Neural cell (in vitro differentiated cells): ENCODE data around the gene S1PR5. TPM values are rescaled to one million over a fixed set of nuclear protein-coding genes. Genes with fewer than 3 reads are reported as not detected.

Experiments
- H2AFZ ChIP-seq: fragments of 200-600, 300-800 bp; sonication (generic), shearing (Covaris generic); 2 replicates; pipeline ENCODE4 v1.6.0; 2014; ENCODE audit warnings: low read depth, mild to moderate bottlenecking, antibody characterized with exemption, low read length, moderate library complexity
- H3F3A ChIP-seq: fragments of 200-600 bp; shearing (Covaris generic); 2 replicates; pipeline ENCODE4 v1.6.1; 2016; ENCODE audit warnings: mild to moderate bottlenecking, moderate library complexity, mixed read lengths, antibody characterized with exemption, low read length; ENCODE audit not compliant: insufficient read depth, poor library complexity, severe bottlenecking
- H3K27ac ChIP-seq: fragments of 200-600, 300-800 bp; sonication (generic), shearing (Covaris generic); 2 replicates; pipeline ENCODE4 v1.5.1; 2014; ENCODE audit warnings: mild to moderate bottlenecking, low read length, moderate library complexity
- H3K27me3 ChIP-seq: fragments of 300-800, 200-600 bp; sonication (generic), shearing (Covaris generic); 2 replicates; pipeline ENCODE4 v1.6.0; 2014; ENCODE audit warnings: mild to moderate bottlenecking, low read depth, low read length, moderate library complexity; ENCODE audit not compliant: insufficient read depth
- H3K36me3 ChIP-seq: fragments of 300-800, 200-600 bp; sonication (generic), shearing (Covaris generic); 2 replicates; pipeline ENCODE4 v1.5.1; 2014; ENCODE audit warnings: mild to moderate bottlenecking, antibody characterized with exemption, low read length, moderate library complexity; ENCODE audit not compliant: insufficient read depth
- H3K4me2 ChIP-seq: fragments of 300-800, 200-600 bp; sonication (generic), shearing (Covaris generic); 2 replicates; pipeline ENCODE4 v1.6.0; 2014; ENCODE audit warnings: mild to moderate bottlenecking, low read length
- H3K4me3 ChIP-seq: fragments of 300-800, 200-600 bp; sonication (generic), shearing (Covaris generic); 2 replicates; pipeline ENCODE4 v1.5.1; 2014; ENCODE audit warnings: mild to moderate bottlenecking, low read length, moderate library complexity
- H3K79me2 ChIP-seq: fragments of 200-600 bp; shearing (Covaris generic); replicated peaks from 2 replicates; pipeline ENCODE4 v1.6.0; 2014; ENCODE audit warnings: mild to moderate bottlenecking, low read length, moderate library complexity; ENCODE audit not compliant: insufficient read depth
- H3K9ac ChIP-seq: fragments of 300-800, 200-600 bp; sonication (generic), shearing (Covaris generic); 2 replicates; pipeline ENCODE4 v1.6.1; 2016; ENCODE audit warnings: mild to moderate bottlenecking, low read length, mixed read lengths
- H3K9me2 ChIP-seq: fragments of 200-600 bp; shearing (Covaris generic); 2 replicates; pipeline ENCODE4 v1.6.1; 2016; ENCODE audit warnings: mild to moderate bottlenecking, low read length, mixed read lengths; ENCODE audit not compliant: insufficient read depth
- H3K9me3 ChIP-seq: fragments of 200-600, 300-800 bp; sonication (generic), shearing (Covaris generic); 2 replicates; pipeline ENCODE4 v1.6.1; 2016; ENCODE audit warnings: mild to moderate bottlenecking, mixed run types, low read length, moderate library complexity, mixed read lengths
- H4K20me1 ChIP-seq: fragments of 200-600 bp; shearing (Covaris generic); 2 replicates; pipeline ENCODE4 v1.6.1; 2016; ENCODE audit warnings: mild to moderate bottlenecking, mixed run types; ENCODE audit not compliant: insufficient read depth
- EP300 ChIP-seq: fragments of 450-650 bp; conservative IDR thresholded peaks from 2 replicates; pipeline ENCODE4 v1.6.1; 2014; ENCODE audit warnings: antibody characterized with exemption, mild to moderate bottlenecking, moderate library complexity; ENCODE audit not compliant: poor library complexity, severe bottlenecking
- EZH2 ChIP-seq: fragments of 200-600, 300-800 bp; shearing (Covaris generic), sonication (generic); IDR thresholded peaks from 2 replicates; pipeline ENCODE4 v1.6.1; 2014; ENCODE audit warnings: antibody characterized with exemption, low read length, borderline replicate concordance, mild to moderate bottlenecking; ENCODE audit not compliant: insufficient read depth, poor library complexity, severe bottlenecking
- MXI1 ChIP-seq: fragments of 450-650 bp; conservative IDR thresholded peaks from 2 replicates; pipeline ENCODE4 v1.6.1; 2014; ENCODE audit warnings: antibody characterized with exemption, mild to moderate bottlenecking; ENCODE audit not compliant: poor library complexity, severe bottlenecking
- POLR2AphosphoS5 ChIP-seq: IDR thresholded peaks from 2 replicates; pipeline ENCODE4 v1.6.1; 2012
- RAD21 ChIP-seq: fragments of 450-650 bp; conservative IDR thresholded peaks from 2 replicates; pipeline ENCODE4 v1.6.1; 2014; ENCODE audit warnings: antibody characterized with exemption, mild to moderate bottlenecking, moderate library complexity
- SMC3 ChIP-seq: fragments of 450-650 bp; conservative IDR thresholded peaks from 2 replicates; pipeline ENCODE4 v1.6.1; 2014; ENCODE audit warnings: antibody characterized with exemption, mild to moderate bottlenecking, moderate library complexity; ENCODE audit not compliant: poor library complexity
- TAF1 ChIP-seq: IDR thresholded peaks from 2 replicates; pipeline ENCODE4 v1.6.1; 2012; ENCODE audit warnings: low read depth
- polyA plus RNA-seq: library from polyadenylated mRNA; depleted of rRNA; stranded (reverse); fragments of >200 nt; gene quantifications from 2 replicates; pipeline ENCODE4 v1.2.3, GENCODE V29; 2014
- TF ChIP-seq, protein P1 (sequence below): fragments of 450-650 bp; IDR thresholded peaks from 2 replicates; pipeline ENCODE4 v1.5.1; 2014; ENCODE audit warnings: antibody characterized with exemption, mild to moderate bottlenecking, moderate library complexity; ENCODE audit not compliant: poor library complexity, severe bottlenecking
- TF ChIP-seq, protein P2 (sequence below): IDR thresholded peaks from 2 replicates; pipeline ENCODE4 v1.6.1; 2012; ENCODE audit warnings: borderline replicate concordance

The S1PR5 gene
- polyA plus RNA-seq, 1 donor from 2014 or later, result not detected

DNA sequence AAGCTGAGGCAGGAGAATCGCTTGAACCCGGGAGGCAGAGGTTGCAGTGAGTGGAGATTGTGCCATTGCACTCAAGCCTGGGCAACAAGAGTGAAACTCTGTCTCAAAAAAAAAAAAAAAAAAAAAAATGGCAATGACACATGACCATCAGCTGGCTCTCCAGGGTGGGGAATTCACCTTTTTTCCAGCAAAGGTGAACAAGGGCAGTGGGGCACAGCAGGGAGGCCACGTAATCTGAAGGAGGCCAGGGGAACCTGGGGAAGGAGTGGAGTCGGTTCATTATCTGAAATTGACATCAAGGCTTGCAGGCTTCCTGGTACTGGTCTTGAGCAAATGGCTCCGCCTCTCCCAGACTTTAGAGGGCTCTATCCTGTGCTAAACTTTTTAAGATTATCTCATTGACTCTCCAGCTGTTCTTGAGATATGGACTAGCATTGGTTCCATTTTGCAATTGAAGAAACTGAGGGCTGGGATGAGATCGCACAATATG, 42.2 kb downstream of the S1PR5 start:
- Histone ChIP-seq H3K9me3 (no peaks in the 10 kb centered on the region), H3K79me2 (no peaks in the 10 kb centered on the region), H3K27ac (no peak overlapping the region), H3F3A (no peaks in the 10 kb centered on the region), H4K20me1 (no peaks in the 10 kb centered on the region), H3K9ac (no peak overlapping the region), H3K4me3 (no peak overlapping the region), H2AFZ (no peak overlapping the region), H3K9me2 (no peaks in the 10 kb centered on the region), H3K4me2 (no peak overlapping the region), H3K27me3 (peaks cover 7% of the 10 kb centered on the region), H3K36me3 (no peaks in the 10 kb centered on the region)
- TF ChIP-seq POLR2AphosphoS5 (no peak), TAF1 (no peak)

DNA sequence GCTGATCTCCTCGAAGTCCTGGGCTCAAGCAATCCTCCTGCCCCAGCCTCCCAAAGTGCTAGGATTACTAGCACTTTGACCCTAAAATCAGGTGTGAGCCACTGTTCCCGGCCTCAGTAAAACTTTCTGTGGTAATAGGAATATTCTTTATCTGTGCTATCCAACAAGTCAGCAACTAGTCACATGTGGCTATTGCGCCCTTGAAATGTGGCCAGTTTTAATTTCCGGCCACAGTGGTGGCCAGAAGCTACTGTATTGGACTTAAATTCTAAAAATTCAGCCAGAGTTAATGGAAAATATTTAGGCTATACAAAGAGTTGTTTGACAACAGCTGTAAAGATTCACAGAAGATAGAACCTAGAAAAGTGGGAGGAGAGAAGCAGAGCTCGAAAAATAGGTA, 44.1 kb downstream of the S1PR5 start:
- H3K9me3 ChIP-seq, result no peaks in the 10 kb centered on the region
- no peak overlapping the region for H2AFZ ChIP-seq
- H3K36me3 ChIP-seq, result no peaks in the 10 kb centered on the region
- H3K4me2 ChIP-seq, result no peak overlapping the region
- no peak overlapping the region for H3K27ac ChIP-seq
- H3K9ac ChIP-seq, result no peak overlapping the region
- H3K27me3 ChIP-seq, result no peaks in the 10 kb centered on the region
- no peaks in the 10 kb centered on the region for H3K79me2 ChIP-seq
- no peak overlapping the region for H3K4me3 ChIP-seq
- no peaks in the 10 kb centered on the region for H3F3A ChIP-seq
- H3K9me2 ChIP-seq, result no peaks in the 10 kb centered on the region
- TF ChIP-seq EP300 (no peak), MXI1 (no peak), TAF1 (no peak), RAD21 (no peak)
- no peaks in the 10 kb centered on the region for H4K20me1 ChIP-seq

DNA sequence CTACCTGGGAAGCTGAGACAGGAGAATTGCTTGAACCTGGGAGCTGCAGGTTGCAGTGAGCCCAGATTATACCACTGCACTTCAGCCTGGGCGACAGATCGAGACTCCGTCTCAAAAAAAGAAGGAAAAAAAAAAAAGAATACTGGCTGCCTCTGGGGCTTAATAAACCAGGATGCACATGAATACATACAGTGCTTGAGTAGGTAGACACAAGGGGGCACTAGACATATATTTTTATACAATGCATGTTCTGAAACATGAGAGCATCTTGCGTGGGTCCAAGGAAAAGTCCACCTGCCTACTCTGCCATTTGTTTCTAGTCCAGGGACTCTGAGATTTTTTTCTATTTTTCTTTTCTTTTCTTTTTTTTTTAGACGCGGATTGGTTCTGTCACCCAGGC, 45.3 kb downstream of the S1PR5 start:
- Histone ChIP-seq H3K27me3 (no peaks in the 10 kb centered on the region), H3K9me3 (no peaks in the 10 kb centered on the region), H4K20me1 (no peaks in the 10 kb centered on the region), H3F3A (no peaks in the 10 kb centered on the region), H3K79me2 (no peaks in the 10 kb centered on the region), H3K4me3 (no peak overlapping the region), H3K9me2 (no peaks in the 10 kb centered on the region), H3K27ac (no peak overlapping the region), H3K36me3 (no peaks in the 10 kb centered on the region), H3K9ac (no peak overlapping the region), H3K4me2 (no peak overlapping the region), H2AFZ (no peak overlapping the region)
- TF ChIP-seq POLR2AphosphoS5, result no peak
- TF ChIP-seq SMC3, result peak; percentile 32
- no peak for TF ChIP-seq EZH2
- peak; percentile 26 for TF ChIP-seq RAD21
- TF ChIP-seq EP300, result no peak
- TF ChIP-seq, protein P1, sequence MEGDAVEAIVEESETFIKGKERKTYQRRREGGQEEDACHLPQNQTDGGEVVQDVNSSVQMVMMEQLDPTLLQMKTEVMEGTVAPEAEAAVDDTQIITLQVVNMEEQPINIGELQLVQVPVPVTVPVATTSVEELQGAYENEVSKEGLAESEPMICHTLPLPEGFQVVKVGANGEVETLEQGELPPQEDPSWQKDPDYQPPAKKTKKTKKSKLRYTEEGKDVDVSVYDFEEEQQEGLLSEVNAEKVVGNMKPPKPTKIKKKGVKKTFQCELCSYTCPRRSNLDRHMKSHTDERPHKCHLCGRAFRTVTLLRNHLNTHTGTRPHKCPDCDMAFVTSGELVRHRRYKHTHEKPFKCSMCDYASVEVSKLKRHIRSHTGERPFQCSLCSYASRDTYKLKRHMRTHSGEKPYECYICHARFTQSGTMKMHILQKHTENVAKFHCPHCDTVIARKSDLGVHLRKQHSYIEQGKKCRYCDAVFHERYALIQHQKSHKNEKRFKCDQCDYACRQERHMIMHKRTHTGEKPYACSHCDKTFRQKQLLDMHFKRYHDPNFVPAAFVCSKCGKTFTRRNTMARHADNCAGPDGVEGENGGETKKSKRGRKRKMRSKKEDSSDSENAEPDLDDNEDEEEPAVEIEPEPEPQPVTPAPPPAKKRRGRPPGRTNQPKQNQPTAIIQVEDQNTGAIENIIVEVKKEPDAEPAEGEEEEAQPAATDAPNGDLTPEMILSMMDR, result peak; percentile 54
- TF ChIP-seq MXI1, result no peak
- TF ChIP-seq, protein P2, sequence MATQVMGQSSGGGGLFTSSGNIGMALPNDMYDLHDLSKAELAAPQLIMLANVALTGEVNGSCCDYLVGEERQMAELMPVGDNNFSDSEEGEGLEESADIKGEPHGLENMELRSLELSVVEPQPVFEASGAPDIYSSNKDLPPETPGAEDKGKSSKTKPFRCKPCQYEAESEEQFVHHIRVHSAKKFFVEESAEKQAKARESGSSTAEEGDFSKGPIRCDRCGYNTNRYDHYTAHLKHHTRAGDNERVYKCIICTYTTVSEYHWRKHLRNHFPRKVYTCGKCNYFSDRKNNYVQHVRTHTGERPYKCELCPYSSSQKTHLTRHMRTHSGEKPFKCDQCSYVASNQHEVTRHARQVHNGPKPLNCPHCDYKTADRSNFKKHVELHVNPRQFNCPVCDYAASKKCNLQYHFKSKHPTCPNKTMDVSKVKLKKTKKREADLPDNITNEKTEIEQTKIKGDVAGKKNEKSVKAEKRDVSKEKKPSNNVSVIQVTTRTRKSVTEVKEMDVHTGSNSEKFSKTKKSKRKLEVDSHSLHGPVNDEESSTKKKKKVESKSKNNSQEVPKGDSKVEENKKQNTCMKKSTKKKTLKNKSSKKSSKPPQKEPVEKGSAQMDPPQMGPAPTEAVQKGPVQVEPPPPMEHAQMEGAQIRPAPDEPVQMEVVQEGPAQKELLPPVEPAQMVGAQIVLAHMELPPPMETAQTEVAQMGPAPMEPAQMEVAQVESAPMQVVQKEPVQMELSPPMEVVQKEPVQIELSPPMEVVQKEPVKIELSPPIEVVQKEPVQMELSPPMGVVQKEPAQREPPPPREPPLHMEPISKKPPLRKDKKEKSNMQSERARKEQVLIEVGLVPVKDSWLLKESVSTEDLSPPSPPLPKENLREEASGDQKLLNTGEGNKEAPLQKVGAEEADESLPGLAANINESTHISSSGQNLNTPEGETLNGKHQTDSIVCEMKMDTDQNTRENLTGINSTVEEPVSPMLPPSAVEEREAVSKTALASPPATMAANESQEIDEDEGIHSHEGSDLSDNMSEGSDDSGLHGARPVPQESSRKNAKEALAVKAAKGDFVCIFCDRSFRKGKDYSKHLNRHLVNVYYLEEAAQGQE, result no peak
- TF ChIP-seq TAF1, result no peak
